HK-2 (cell line): ENCODE measurements around the gene OR10A5.
"Not testable (repeated sequence)": the region's sequence is repeated elsewhere in the genome, so short reads cannot be mapped to it uniquely, and the experiment has no call there.

Experiments used
- DNase-seq: peaks from one replicate; pipeline ENCODE4 v3.0.0-alpha.2; 2018; ENCODE audit not compliant: unreplicated experiment

OR10A5 gene

DNA sequence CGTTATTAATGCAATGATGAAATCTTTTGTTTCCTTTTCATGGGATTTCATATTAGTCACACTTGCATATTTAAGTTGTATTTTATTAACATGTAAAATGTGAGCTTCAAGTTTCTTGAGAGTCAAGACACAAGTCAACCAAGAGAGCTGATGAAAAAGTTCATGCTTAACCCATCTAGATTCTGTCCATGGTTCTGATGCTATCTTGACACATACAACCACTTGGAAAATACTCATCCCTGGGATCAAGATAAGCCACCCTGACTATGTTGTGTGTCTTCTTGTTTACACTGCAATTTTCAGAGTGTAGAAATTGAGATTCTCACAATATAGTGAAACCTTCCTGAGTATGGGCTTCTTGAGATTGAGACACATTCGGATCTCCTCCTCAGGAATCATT lies 30.3 kb downstream of the OR10A5 start:
- DNase-seq = no peak

DNA sequence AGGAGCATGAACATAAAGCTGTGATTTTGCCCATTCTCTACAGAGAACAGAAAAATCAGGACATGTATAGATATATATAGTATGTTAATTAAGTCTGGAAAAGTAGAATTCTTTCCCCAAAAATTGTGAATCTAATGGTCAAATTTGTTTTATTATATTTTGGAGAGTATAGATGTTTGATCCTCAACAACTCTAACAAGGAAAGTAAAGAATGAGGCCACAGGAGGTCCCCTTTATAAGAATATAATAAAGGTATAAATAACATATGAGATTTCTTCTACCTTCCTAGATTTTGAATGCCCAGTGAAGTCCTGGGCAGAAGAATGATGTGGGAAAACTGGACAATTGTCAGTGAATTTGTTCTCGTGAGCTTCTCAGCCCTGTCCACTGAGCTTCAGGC lies 30.8 kb downstream of the OR10A5 start, which contains the start of gene OR10A4:
Gene OR10A4, plus strand, starts transcription at position 301 of the 400 bp plus-strand sequence. Its CDS starts 23 bp downstream, at position 324.
- no peak for DNase-seq

DNA sequence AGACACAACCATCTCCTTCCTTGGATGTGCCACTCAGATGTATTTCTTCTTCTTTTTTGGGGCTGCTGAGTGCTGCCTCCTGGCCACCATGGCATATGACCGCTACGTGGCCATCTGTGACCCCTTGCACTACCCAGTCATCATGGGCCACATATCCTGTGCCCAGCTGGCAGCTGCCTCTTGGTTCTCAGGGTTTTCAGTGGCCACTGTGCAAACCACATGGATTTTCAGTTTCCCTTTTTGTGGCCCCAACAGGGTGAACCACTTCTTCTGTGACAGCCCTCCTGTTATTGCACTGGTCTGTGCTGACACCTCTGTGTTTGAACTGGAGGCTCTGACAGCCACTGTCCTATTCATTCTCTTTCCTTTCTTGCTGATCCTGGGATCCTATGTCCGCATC lies 31.4 kb downstream of the OR10A5 start:
- no peak for DNase-seq

DNA sequence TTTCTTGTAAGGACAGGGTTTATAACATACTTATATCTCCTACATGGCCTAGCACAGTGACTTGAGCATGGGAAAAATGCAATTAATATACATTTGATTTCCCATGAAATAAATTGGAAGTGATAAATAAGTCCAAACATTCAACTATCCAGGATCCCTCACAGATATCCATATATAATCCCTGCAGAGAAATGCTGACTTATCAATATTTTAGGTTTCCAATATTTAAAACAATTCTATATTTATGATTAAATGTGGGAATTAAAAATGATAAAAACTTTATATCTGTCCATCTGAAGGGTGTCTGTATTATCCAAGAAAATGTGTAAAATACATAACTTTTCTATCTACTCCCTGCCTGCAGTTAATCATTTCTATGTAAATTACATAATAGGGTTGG lies 37.3 kb downstream of the OR10A5 start:
- DNase-seq = no peak

DNA sequence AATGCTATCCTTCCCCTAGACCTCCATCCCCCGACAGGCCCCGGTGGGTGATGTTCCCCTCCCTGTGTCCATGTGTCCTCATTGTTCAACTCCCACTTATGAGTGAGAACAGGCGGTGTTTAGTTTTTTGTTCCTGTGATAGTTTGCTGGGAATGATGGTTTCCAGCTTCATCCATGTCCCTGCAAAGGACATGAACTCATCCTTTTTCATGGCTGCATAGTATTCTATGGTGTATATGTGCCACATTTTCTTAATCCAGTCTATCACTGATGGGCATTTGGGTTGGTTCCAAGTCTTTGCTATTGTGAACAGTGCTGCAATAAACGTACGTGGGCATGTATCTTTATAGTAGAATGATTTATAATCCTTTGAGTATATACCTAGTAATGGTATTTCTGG lies 42.2 kb downstream of the OR10A5 start:
- not testable (repeated sequence) for DNase-seq

DNA sequence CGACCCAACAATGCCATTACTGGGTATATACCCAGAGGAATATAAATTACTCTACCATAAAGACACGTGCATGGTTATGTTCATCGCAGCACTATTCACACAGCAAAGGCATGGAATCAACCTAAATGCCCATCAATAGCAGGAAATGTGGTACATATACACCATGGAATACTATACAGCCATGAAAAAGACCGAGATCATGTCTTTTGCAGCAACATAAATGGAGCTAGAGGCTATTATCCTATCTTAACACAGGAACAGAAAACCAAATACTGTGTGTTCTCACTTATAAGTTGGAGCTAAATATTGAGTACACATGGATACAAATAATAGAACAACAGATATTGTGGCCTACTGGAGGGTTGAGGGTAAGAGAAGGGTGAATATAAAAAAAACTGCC lies 43.3 kb downstream of the OR10A5 start:
- DNase-seq = no peak

DNA sequence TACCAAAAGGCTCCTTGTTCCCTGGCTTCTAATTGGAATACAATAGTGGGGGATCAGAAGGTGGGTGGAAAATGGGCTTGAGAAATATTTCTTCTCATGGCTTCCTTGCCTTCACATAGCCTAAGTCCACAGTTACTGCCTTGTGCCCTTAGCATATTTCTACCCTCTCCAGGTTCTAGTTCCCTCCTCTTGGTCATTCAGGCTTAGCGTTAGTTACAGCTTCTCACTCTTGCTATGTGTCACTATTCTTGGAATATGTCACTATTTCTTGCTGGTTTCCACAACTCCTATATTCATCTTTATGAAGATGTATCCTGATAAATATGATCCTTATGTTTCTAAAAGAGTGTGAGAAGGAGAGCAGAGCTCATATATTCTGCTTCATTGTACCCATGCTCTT lies 44.4 kb downstream of the OR10A5 start:
- no peak for DNase-seq

DNA sequence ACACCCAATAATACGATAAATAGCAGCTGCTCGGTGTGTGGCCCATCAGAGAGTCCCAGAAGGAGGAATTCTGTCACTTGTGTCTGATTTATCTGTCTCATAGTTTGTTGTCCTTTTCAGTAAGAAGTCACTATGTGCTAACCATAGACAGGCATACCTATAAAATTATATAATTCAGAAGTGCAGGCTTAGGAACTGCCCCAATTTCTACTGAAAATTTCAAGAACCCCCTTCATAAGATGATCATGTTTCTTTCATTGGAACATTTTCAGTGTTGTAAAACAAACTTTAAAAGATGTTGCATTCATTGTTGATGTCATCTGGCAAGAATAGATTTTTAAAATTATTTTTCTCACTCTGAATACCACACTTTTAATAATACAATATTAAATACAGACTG lies 46.9 kb downstream of the OR10A5 start, which contains the start of gene OR2D2:
Gene OR2D2, minus strand, starts transcription at position 101 of the 400 bp plus-strand sequence. Its CDS starts 0 bp downstream, at position 101.
- no peak for DNase-seq

DNA sequence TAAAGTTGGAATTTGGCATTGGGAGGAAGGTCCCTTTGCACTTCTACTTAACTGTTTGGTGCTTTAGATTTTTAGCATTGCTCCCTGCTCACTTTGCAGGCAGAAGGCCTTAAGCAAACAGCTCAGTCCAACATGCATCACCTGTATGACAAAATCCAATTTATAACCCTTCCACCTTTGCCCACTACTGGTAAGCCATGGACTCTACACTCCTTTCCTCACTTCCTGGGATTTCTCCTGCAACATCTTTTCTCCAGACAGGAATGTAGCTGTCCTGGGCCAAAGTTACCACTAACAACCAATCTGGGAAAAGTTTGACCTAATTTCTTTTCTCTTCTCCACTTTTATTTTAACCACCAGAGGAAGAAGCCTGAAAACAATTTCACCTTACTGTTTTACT lies 48.6 kb downstream of the OR10A5 start:
- DNase-seq = no peak

DNA sequence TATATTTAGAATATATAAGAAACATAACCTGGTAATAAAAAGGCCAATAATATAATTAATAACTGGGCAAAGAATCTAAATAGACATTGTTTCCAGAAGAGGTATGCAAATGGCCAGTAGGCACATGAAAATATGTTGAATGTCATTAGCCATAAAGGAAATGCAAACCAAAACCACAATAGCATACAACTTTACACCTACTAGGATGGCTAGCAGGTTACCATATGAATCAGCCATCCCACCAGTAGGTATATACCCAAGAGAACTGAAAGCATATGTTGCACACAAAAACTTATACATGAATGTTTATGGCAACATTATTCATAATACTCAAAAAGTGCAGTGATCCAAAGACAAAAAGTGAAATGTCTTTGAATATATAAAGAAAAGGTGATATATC lies 49.5 kb downstream of the OR10A5 start:
- no peak for DNase-seq
